ENCODE data around the gene HOXD3.

Gene HOXD3

DNA sequence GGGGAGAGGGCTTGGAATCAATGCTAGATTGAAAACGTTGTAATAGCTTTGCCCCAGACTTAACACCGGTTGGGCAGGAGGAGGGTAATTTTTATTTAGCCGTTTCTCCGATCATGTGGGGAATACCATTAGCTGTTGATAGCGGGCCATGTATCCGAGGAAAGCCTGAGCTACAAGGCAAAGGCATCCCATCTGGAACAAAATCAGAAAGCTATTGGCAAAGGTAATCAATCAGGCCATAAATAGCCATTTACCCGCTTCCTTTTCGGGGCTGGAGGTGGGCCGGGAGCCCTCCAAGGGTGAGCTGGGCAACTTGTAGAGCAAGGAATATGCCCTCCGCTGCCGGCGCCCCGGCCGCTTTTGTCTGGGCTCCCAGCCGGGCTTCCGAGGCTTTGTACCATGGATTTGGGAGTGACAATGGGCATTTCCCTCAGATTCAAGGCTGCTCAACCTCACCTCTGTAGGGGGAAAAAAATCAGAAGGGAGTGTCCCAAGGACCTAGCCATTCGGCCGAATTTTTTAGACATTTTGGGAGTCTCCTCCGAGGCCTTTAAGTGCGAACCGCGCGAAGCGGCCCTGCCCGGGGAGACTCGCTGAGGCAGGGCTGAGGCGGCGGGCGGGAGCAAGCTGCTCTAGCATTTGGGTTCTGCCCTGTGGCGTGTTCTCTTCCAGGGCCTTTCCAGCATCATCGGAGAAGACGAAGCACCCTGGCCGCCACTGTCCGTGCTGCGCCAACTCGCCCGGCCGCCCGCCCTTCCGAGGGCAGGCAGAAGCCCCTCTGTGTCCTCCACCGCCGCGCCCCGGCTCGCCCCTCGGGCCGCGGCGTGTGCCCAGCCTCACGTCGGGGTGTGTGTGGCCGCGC lies 35.7 kb upstream of the HOXD3 start:
- no peak for DNase-seq (ENCODE audit: low read depth in 2 of 2)

DNA sequence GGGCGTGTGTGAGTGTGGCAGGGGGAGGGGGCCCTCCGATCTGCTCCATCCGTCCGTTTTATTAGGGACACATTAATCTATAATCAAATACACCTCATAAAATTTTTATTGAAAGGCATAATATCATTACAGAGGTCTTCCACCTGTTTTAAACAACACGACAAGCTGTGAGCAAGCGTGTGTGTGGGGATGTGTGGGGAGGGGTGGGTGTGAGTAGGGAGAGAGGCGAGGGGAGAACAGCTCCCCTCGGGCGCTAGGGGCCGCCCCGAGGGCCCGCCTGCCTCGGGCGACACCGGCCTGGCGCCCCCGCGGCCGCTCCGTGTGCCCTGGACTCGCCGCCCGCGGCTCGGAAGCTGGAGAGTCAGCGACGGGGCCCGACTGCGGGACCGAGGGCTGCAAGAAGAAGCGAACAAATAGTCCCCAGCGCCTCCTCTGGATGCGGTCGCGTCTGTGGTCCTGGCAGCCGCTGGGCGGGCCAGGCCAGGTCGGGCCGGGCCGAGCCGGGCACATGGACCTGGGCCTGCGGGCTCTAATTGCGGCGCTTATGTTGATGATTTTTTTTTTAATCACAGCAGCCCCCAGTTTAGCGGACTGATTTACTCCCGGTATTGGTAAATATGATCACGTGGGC lies 34.9 kb upstream of the HOXD3 start:
- no peak for DNase-seq (ENCODE audit: low read depth in 2 of 2)

DNA sequence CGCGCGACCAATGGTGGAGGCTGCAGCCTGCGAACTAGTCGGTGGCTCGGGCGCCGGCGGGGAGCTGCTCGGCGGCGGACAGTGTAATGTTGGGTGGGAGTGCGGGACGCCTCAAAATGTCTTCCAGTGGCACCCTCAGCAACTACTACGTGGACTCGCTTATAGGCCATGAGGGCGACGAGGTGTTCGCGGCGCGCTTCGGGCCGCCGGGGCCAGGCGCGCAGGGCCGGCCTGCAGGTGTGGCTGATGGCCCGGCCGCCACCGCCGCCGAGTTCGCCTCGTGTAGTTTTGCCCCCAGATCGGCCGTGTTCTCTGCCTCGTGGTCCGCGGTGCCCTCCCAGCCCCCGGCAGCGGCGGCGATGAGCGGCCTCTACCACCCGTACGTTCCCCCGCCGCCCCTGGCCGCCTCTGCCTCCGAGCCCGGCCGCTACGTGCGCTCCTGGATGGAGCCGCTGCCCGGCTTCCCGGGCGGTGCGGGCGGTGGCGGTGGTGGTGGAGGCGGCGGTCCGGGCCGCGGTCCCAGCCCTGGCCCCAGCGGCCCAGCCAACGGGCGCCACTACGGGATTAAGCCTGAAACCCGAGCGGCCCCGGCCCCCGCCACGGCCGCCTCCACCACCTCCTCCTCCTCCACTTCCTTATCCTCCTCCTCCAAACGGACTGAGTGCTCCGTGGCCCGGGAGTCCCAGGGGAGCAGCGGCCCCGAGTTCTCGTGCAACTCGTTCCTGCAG lies 34.3 kb upstream of the HOXD3 start, which contains the start of gene HOXD9:
Gene HOXD9 (plus strand): TSS at position 37 of the 728 bp plus-strand sequence. CDS start 50 bp downstream, at position 87.
- no peak for DNase-seq (ENCODE audit: low read depth in 2 of 2)

DNA sequence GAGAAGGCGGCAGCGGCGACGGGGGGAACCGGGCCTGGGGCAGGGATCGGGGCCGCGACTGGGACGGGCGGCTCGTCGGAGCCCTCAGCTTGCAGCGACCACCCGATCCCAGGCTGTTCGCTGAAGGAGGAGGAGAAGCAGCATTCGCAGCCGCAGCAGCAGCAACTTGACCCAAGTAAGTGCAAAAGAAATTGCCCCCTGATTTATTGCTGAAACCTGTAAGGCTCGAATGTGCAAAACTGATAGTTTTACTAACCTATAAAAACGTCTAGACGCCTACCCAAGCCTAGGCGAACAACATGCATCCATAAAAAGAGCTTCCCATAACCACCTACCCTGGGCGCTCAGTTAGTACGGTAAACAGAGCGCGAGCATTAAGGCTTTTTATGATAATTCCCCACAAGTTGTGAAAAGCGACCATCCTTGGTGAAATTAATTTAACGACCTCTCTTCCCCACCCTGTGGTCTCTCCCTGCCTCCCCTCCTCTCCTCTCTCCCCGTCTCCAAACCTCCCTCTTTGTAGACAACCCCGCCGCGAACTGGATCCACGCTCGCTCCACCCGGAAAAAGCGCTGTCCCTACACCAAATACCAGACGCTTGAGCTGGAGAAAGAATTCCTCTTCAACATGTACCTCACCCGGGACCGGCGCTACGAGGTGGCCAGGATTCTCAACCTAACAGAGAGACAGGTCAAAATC lies 33.5 kb upstream of the HOXD3 start:
- no peak for DNase-seq (ENCODE audit: low read depth in 2 of 2)

DNA sequence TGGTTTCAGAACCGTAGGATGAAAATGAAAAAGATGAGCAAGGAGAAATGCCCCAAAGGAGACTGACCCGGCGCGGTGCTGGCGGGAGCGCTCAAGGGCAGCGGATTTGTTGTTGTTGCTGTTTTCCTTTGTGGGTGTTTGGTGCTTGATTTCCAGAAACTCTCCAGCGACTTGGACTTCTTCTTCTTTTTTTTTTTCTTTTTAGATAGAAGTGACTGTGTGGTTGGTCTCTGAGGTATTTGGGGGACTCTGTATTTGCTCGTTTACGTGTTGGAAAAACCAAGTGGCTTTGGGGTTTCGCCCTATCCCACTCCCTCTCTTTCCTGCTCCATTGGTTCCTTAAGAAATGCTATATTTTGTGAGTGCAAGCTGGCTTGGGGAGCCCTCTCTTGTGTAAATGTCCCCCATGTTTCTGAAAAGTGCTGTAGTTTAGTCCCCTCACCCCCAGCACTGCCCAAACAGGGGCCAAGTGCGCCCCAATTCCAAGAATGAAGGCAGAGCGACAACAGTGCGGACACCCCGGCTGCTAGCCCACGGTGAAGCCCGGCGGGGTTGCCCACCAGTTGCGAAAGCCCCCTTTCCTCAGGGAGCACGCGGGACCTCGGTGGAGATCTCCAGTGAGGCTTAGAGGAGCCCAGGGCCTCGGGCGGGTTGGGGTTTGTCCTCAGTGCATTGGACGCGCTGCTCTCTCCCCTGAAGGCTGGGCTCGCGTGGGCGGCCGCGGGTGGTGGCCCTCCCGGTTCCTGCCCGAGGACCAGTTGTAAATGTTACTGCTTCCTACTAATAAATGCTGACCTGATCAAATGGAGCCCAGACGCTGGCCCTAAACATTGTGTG lies 32.8 kb upstream of the HOXD3 start:
- no peak for DNase-seq (ENCODE audit: low read depth in 2 of 2)

DNA sequence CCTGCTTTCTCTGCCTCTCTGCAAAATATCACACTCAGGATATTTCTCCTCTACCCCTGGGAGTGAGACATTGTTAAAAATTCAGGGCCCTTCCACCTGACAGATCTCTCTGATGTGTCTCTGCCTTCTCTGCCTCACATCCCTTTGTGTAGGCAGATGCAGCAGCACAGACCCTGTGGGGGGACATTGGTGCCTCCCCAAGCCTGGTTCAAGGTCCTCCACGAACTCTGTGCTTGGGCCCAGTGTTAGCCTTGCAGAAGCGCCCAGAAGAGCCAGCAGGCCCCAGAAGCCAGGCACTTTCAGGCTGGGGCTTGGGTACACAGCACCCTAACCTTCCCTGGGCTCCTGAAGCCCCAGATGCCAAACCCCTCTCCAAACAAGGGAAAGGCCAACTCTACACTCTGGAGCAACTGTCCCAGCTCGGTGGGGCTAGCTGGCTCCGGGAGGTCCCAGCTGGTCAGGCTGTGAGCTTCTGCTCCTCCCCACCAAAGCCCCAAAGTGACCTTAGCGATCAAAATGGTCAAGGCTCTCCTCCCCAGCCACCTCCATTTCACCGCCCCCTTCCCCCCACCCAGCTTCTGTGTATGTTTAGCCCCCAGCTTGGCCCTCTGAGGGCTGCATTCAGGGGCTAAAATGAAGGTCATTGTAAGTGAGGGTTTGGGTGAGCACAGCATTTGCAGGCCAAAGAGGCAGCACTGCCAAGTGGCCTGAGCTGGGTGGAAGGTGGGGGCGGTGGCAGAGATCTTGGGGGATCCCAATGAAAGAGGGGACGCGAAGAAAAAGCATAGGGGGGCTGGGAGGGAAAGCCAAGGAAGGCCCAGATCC lies 31.9 kb upstream of the HOXD3 start:
- DNase-seq (ENCODE audit: low read depth in 2 of 2) = no peak

DNA sequence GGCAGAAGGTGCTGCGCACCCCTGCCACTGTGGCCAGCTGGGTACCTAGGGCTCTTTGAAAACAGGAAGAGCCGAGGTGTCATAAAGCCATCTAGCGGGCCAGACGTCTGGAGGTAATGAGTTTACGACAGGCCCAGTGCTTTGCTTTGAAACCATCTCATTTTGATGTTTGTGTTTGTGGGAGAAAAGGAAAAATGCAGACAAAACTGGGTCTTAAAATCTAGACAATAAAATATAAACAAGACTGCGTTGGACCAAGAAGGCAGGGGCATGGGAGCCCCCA lies 31.4 kb upstream of the HOXD3 start:
- no peak for DNase-seq (ENCODE audit: low read depth in 2 of 2)

DNA sequence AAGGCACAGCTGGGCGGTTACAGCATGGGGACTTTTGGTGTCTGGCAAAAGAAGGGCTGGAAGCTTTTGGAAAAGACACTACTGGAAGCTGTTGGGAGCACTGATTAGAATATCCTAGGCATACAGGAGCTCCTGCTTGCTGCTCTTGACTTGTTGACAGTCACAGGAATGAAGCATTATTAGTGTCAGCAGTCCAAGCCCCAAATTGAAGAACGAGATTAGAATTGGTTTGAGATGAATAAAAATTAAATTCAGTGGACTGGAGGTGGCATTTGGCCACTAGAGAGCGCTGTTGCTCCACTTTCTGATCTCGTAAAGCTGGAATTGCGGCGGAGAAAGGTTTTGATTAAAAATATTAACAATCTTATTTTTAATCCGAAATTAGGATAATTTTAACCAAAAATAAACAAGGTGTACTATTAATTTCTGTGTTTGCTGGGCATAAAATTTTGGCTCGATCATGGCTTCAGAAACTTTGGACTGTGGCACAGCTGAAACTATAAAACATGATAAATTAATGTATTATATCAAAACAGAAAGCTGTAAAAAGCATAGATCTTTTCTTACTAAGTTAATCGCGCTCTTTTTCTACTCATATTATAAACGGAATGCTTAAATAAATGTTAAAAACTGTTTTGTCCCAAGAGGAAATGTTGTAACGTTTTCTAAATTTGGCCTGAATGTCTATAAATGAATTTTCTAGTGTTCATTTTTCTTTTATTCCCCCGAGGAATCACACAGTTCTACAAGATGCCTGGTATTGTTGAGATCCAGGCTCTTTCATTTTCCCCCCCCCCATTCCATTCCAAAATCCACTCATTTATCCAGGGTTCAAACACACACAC lies 30.0 kb upstream of the HOXD3 start:
- no peak for DNase-seq (ENCODE audit: low read depth in 2 of 2)

DNA sequence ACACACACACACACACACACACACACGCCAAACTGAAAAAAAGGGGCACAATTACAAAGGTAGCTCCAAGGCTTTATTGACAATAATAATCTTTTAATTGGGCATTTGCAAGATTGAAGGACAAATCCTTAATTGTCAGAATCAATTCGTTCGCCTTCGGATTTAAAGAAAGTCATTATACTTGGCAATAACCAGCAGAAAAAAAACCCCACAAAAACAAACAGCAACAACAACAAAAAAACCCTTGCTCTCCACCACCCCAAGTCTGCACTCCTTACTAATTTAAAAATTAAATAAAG lies 29.4 kb upstream of the HOXD3 start:
- DNase-seq (ENCODE audit: low read depth in 2 of 2) = no peak

DNA sequence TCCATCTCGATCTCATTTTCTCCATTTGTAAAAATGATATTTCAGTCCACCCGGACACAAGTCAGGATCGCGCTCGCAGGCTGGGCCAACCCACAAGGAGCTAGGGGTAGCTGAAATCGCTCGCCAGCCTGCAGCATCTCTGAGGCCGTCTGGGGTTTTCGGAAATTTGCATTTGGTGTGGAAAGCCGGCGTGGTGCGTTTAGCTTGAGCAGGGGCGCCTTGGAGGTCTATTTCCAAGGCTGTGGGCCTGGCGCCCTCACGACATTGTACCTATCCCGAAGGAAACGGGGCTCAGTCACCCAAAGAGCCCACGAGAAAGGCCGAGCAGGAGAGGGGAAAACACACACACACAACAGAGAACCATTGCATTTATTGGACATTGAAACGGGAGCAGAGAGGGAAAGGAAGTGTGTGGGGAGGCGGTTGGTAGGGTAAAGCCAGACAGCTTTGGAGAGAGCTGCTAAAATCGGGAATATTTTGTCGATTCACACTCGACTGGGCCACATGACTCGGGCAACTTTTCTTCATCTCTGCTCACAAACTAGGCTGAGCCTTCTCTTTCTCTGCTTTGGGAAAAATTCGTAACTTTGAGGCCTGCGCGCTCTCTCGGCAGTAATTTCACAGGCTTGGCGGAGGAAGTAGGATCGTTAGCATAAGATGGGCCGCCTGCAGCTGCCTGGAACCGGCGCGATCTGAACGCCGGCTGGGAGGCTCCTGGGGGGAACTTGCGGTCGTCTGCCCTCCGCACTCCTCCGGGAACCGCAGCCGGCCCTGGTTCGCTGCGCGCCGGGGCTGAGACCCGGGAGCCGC lies 28.7 kb upstream of the HOXD3 start:
- no peak for DNase-seq (ENCODE audit: low read depth in 2 of 2)

DNA sequence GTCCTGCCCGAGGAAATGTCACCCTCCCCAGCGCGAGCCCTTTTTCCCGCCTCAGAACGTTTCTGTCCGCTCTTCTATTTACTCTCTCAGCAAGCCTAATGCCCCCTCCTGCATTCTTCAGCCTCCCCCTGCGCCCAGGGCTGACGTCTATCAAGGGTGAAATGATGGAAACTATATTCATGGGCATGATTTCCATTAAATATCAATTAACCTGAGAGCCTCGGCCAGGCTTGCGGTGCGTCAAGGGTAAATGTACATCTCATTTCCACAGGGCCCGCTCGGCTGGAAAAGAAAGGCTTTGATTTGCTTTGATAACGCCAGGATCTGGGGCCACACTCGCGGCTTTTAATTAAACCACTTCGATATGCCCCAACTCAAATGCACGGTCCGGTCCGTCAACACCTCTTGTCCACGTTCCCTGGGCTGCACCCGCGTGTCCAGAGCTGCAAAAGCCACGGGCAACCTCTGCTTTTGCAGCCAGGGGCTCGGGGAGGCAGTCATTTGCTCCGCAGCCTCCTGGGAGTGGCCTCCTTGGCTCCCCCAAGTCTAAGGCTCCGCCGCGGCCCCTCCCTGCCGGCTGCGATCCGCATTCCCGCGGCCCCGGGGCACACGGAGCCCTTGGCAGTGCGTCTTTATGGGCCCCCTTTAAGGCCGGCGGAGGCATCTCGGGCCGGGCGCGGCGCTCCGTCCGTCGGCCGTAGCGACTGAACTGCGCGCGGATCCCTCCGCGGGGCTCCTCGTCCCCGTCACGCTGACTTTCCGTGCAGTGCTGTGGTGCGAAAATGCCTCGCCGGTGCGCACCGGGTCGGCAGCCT lies 27.9 kb upstream of the HOXD3 start, which contains the start of gene HOXD8:
Gene HOXD8 (plus strand): TSS at position 724 of the 815 bp plus-strand sequence. CDS start 662 bp downstream, outside the sequence.
- DNase-seq (ENCODE audit: low read depth in 2 of 2) = peak; percentile 87 to 88

DNA sequence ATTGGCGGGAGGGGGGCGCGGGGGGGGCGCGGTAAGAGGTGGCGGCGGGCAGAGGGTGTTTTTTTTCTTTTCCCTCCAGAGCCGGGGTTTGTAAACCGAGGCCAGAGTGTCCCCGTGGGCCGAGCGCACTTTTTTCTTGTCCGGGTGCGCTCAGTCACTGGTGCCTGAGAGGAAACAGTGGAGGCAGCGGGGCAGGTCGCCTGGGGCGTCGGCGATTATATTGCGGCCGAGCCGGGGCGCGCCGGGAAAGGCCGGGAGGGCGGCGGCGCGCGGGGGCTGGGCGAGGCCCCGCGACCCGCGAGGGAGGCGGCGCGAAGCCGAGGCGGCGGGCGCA lies 27.3 kb upstream of the HOXD3 start:
- DNase-seq (ENCODE audit: low read depth in 2 of 2) = no peak

DNA sequence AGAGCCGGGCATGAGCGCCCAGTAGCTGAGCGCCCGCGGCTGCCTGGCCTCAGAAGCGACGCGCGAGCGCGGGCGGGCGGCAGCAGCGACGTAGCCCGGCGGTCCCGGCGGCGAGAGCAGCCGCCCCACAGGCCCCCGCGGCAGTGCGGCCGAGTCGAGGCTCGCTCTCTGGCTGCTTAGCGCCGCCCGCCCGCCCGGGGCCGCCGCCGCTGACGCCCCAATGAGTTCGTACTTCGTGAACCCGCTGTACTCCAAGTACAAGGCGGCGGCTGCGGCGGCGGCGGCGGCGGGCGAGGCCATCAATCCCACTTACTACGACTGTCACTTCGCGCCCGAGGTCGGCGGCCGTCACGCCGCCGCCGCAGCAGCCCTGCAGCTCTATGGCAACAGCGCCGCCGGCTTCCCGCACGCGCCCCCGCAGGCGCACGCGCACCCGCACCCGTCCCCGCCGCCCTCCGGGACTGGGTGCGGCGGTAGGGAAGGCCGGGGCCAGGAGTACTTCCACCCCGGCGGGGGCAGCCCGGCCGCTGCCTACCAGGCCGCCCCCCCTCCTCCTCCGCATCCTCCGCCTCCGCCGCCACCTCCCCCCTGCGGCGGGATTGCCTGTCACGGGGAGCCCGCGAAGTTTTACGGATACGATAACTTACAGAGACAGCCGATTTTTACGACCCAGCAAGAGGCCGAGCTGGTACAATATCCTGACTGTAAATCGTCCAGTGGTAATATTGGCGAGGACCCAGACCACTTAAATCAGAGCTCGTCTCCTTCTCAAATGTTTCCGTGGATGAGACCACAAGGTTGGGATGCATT lies 26.8 kb upstream of the HOXD3 start:
- peak; percentile 94 to 96 for DNase-seq (ENCODE audit: low read depth in 2 of 2)

DNA sequence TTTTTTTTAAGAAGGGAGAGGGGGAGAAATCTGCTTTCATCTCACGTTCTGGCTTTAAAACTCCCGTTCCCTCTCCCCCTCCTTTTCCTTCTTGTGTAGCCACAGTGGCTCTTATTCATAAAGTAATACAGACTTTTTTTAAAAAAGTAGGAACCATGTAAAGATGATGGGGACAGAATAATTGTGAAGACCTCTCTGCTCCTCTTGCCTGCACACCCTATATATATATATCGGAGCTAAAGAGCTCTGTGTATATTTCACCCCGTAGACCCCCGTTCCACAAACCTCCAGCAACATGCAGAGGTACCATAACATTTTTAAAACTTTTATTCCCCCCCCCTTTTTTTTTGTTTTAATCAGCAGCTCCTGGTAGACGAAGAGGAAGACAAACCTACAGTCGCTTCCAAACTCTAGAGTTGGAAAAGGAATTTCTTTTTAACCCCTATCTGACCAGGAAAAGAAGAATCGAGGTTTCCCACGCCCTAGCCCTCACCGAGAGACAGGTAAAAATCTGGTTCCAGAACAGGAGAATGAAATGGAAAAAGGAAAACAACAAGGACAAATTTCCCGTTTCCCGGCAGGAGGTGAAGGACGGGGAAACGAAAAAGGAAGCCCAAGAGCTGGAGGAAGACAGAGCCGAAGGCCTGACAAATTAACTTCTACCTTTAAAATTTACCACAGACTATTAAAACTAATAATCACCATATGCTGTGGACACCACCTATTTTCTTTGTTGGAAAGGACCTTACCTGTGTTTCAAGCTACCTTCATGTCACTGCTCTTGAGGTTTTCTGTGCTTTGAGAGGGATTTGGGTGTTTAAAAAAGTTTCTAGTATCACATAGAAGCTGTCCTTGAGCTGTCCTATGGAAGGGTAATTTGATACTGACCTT lies 25.9 kb upstream of the HOXD3 start:
- DNase-seq (ENCODE audit: low read depth in 2 of 2) = no peak

DNA sequence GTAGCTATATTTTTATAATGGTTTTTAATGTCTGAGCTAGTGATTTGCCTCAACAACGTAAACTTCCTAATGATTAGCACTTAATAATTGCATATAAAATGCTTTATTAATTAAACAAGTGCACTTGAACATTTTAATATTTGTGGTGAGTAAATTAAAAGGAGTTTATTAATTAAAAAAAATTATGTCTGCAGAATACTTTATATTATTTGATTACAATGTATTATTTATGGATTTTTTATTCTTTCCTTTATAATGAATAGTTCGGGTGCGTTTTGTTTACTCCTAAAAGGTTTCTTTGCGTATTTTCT lies 25.3 kb upstream of the HOXD3 start:
- DNase-seq (ENCODE audit: low read depth in 2 of 2) = no peak
